Activated CD4-positive, alpha-beta T cell treated with anti-CD3 and anti-CD28 coated beads for 48 hours (primary cell): ENCODE results near the gene PPP1R18.
"Not testable (repeated sequence)": the region's sequence is repeated elsewhere in the genome, so short reads cannot be mapped to it uniquely, and the experiment has no call there.

Experiments
- DNase-seq: peaks from one replicate; pipeline ENCODE4 v3.0.0-alpha.2; 2020

PPP1R18 gene

GRCh38 chr6:30686009-30686907 is at the start of gene PPP1R18:
Gene PPP1R18 (minus strand): TSS chr6:30686645. CDS start chr6:30686018, 627 bp downstream.
- DNase-seq = peak; percentile 90

GRCh38 chr6:30735668-30736314 is 49.3 kb upstream of the PPP1R18 start:
- DNase-seq = peak; percentile 50

GRCh38 chr6:30732237-30732943 is 45.9 kb upstream of the PPP1R18 start:
- no peak for DNase-seq

GRCh38 chr6:30730601-30731435 is 44.4 kb upstream of the PPP1R18 start:
- DNase-seq = peak; percentile 93

GRCh38 chr6:30727920-30728553 is 41.6 kb upstream of the PPP1R18 start:
- no peak for DNase-seq

- DNase-seq = no peak
Observed at GRCh38 chr6:30726506-30727413, 40.3 kb upstream of the PPP1R18 start.

GRCh38 chr6:30725713-30726505 is 39.5 kb upstream of the PPP1R18 start:
- no peak for DNase-seq

- no peak for DNase-seq
Observed at GRCh38 chr6:30724906-30725667, 38.6 kb upstream of the PPP1R18 start.

GRCh38 chr6:30723843-30724741 is 37.6 kb upstream of the PPP1R18 start:
- not testable (repeated sequence) for DNase-seq

- not testable (repeated sequence) for DNase-seq
Observed at GRCh38 chr6:30723159-30723842, 36.9 kb upstream of the PPP1R18 start.

GRCh38 chr6:30722280-30723112 is 36.1 kb upstream of the PPP1R18 start:
- DNase-seq = peak; percentile 92

- peak; percentile 36 for DNase-seq
Observed at GRCh38 chr6:30722025-30722279, 35.5 kb upstream of the PPP1R18 start.

- peak; percentile 98 for DNase-seq
Observed at GRCh38 chr6:30721198-30722024, 35.0 kb upstream of the PPP1R18 start.

- peak; percentile 82 for DNase-seq
Observed at GRCh38 chr6:30720738-30721197, 34.3 kb upstream of the PPP1R18 start.
